GM21423 (cell line): ENCODE measurements around the gene ITGB4.
"Not testable (repeated sequence)": the region's sequence is repeated elsewhere in the genome, so short reads cannot be mapped to it uniquely, and the experiment has no call there.

Experiments used
- ATAC-seq: cut with Tn5 transposase; IDR thresholded peaks from one replicate; pipeline ENCODE4 v1.9.1; 2021; ENCODE audit warnings: mild to moderate bottlenecking, moderate library complexity; ENCODE audit not compliant: unreplicated experiment

The ITGB4 gene

DNA sequence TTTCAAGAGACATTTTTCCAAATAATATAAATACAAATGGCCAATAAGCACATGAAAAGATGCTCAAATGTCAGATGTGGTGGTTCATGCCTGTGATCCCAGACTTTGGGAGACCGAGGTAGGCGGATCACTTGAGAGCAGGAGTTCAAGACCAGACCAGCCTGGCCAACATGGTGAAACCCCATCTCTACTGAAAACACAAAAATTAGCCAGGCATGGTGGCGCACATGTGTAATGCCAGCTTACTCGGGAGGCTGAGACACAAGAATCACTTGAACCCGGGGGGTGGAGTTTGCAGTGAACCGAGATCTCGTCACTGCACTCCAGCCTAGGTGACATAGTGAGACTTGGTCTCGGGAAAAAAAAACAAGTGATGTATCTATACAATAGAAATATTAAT is 46.6 kb downstream of the ITGB4 start:
- no peak for ATAC-seq

DNA sequence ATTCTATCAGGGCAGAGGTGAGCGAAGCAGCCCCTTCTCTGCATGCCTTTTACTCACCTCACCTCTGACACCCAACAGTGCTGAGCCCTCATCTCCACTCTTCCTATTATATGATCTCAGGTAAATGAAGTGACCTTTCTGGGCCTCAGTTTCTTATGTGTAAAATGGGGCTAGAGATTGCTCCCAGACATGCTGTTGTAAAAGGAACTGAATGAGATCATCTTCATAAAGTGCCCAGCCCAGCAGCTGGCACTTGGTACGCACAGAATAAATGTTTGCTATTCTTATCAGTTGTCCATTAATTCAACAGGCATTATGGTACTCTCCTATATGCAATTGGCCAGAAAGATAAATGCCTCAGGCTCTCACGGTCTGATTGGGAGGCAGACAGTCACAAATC is 48.3 kb downstream of the ITGB4 start:
- no peak for ATAC-seq

DNA sequence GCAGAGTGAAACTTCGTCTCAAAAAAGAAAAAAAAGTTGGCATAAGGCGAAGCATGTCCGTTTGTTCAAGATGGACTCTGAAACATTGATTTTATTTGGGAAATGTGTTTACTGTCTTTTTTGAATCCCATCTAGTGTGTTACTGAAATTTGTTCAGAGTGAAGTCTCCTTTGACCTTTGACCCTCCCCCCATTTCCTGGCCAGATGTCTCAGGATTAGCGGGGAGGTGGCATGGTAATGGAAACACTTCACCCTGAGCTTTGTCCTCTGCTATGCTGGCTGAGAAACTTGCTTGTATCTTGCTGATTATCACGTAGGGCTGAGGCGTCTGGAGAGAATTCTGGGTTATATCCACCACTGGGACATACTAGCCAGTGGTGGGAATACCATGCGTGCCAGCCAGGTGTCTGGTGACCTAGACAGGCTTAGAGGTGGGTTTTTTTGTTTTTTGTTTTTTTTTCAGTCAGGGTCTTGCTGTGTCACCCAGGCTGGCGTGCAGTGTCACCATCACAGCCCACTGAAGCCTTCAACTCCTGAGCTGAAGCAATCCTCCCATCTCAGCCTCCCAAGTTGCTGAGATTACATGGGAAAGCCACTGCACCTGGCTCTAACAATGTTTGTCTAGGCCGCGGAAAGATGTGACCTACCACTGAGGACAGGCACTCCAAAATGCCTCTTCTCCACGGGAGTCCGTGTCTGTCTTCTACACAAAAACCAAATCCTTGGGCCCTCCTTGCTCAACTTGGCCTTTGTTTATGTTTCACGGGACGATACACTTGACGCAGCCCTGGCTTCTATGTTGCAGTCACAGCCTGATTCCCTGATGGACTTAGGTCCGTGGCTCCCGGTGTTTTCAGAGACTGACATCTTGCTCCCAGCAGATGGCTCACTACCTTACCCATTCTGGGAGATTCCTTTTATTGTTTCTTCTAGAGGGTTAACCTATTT is 50.3 kb downstream of the ITGB4 start:
- ATAC-seq: no peak

DNA sequence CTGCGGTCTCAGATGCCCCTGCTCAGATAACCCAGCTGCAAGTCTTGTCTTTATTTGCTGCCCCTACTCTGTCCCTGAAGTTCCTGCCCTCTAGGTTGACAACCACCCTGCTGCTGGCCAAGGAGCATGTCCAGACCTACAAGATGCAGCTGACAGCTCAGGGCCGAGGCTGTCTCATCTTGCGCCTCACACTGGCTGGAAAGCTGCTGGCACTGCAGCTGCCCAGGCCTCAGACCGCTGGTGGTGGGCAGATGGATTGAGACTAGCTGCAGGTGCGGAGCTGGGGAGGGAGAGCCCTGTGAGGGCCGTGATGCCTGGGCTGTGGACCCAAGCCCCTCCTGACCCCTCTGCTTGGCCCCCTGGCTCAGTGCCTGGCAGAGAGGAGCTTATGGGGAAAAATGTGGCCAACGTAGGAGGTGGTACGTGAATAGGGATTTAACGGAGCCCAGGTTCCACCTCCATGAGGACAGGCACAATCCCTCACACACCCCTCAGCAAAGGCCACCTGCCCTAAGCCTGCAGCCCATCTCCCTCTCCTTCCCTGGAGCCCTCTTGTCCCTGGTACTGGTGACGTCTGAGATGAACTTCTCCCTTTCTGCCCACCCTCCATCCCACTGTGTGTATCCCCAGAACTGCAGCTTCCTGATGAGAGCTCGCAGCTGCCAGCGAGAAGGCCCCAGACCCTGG is 52.0 kb downstream of the ITGB4 start:
- ATAC-seq: no peak

DNA sequence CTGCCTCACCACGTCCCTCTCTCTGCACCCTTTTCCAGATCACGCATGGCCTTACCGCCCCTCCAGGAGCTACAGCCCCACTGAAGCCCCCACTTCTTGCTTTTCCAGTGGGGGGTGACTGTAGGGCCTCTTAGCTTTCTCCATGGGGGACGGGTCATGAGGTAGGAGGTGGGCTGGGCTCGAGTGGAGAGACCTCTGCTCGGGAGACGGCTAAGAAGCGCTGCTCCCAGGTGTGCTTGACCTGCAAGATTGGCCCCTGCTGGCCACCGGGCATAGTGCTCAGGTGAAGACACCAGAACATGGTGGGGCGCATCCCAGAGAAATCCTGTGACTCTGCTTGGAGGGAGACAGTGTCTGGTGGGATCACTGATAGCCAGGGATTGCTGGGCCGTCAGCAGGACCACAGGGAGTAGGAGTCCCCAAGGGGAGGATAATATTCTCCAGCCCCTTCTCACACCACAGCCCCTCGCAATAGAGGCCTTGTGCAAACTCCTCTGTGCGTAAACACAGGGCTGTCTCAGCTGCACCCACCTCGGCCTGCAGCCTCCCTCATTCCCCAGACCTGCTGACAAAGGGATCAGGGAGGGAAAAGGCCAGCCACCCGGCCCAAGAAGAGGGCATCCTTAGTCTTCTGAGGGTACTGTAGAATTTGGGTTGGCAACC is 52.7 kb downstream of the ITGB4 start:
- ATAC-seq: no peak

DNA sequence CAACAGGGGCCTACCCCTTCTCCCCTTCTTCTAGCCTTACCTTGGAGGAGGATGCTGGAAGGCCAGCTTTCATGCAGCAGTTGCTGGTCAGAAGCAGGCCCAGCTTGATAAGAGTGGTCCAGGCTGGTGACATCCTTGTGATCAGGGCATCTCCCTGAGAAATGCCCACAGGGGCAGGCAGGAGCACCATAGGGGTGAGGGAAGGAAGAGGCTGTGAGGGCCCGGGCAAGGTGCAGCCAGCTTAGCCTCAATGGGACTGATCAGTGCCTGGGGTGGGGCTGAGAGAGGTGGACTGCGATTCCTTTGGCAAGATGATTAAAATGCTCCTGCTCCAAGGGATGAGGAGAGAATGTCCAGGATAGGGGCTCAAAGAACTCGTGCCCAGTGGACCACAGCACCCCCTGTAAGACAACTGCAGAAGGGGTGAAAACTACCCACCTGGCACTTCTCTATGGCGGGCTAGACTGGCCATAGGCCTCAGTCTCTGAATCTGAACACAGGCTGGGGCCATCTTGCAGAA is 53.3 kb downstream of the ITGB4 start:
- no peak for ATAC-seq

DNA sequence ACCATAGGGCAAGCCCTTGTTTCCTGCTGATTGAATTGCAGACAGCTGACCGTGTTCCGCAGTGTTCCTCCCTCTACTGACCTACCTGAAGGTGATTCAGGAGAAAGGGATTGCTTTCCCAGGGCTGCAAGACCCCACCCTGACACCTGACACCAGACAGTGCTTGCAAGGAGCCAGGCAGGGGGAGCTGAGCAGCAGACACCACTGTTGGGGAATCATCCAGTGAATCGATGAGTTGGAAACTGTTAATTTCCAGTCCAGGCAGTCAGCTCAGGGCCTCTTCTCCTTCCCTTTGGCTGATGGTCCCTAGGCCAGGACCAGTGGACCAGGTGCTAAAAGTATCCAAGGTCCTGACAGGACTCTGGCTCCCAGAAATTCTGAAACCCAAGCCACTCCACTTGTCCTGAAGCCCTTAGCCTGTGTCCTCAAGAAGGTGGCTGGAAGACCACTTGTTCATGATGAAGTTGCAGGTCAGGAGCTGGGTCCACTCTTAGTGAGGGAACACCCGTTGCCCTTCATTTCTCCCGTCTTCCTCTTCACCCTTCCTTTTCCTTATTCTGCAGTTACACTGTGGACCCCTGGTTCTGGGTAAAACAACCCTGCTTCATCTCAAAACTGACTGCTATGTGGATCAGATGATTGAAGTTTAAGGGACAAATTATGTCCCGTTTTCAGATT is 53.9 kb downstream of the ITGB4 start:
- ATAC-seq: no peak

DNA sequence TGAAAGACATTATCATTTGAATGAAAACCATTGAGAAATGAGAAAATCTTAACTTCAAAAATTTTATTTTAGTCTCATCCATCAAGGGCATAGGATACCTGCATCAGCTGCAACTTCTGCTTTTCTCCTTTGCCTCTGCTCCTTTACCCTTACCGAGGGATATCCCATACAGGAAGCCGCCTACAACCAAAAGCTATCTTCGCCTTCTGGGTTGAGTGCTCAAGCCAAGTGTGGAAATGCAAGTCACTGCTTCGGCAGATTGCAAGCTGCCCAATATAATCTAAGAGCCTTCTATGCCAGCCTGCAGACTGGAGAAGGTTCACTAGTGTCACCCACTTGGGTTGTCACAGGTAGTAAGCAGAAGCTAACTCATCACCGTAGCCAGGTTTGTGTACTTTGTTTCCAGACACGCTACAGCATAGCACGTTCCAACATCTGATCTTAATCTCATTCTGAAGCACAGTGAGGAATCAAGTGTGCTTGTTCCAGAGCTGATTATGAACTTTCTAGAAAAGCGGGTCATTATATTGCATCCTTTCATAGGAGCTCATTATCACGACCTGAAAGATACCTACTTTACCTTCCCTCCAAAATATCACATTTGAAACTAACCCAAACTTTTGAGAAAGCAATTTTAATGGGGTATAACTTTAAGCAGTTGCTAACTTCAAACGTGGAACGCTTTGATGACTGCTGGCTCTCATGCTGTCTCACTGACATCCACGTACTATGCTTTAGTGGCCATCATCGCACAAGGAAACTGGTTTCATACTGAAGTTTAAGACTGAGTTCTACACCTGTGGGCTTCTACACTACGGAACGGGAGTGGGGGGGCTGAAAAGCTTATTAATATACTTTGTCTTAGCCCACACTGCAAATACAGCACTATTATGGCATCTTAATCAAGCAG is 55.4 kb downstream of the ITGB4 start:
- no peak for ATAC-seq

DNA sequence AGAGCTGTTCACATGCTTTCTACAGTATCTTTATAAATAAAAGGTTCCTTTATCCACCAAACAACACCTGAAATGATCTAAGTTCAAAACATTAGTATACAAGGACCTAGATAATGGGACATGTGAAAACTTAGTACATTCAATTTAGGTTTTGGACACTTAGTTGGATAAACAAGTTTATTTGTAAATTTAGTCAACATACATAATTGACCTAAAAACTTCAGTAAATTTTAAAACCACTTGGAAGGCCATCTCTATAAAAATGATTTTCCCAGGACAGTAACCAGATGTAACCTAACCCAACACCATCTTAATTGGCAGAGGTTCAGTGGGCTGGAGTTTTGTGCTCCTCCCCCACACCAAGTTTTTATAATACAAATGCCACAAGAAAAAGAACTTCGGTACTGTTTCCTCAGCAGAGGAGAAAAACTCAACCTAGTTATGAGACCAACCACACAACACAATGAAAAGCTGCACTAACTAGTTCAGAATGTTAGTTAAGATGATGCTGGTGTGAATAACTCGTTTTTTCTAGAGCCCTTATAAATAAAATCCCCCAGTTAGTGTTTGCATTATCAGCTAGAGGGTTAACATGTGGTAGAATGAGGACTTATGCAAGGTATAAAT is 56.1 kb downstream of the ITGB4 start:
- no peak for ATAC-seq

DNA sequence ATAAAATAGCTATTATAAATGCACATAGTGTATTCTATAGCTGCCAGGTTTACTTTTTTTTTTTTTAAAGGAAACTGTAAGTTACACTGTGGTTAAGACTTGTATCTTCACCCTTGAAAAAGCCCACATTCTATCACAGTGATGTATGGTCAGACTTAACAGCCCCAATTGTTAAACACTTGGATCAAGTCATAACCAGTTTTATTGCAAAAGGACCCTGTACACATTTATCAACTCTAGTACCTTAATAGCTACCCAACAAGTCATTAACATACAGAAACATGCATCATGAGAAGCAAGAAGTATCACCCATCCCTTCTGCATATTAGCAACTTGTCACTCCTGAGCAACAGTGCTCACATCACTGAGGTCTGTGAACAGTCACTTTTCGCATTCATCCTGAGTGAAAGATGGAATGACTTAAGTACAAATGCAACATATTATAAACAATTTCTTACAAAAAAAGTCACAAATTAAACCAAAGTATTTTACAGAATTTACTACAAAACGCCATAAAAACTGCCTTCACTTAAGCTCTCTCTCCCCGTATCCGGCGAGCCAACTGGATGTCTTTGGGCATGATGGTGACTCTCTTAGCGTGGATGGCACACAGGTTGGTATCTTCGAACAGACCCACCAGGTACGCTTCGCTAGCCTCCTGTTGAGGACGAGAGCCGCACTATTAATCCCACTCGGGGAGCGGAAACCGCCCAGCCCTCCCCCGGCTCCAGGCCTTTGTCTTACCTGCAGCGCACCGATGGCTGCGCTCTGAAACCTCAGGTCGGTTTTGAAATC is 57.0 kb downstream of the ITGB4 start:
- not testable (repeated sequence) for ATAC-seq

DNA sequence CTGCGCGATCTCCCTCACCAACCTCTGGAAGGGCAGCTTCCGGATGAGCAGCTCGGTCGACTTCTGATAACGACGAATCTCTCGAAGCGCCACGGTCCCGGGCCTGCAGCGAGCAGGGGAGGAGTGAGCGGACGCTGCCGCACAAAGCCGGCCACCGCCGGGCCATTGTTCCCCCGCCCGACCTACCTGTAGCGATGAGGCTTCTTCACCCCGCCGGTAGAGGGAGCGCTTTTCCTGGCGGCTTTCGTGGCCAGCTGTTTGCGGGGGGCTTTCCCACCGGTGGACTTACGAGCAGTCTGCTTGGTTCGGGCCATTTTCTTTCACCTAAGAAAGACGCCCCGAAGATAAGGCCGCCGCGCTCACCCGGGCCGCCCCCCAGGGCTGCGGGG is 57.6 kb downstream of the ITGB4 start:
- ATAC-seq: peak; percentile 1

DNA sequence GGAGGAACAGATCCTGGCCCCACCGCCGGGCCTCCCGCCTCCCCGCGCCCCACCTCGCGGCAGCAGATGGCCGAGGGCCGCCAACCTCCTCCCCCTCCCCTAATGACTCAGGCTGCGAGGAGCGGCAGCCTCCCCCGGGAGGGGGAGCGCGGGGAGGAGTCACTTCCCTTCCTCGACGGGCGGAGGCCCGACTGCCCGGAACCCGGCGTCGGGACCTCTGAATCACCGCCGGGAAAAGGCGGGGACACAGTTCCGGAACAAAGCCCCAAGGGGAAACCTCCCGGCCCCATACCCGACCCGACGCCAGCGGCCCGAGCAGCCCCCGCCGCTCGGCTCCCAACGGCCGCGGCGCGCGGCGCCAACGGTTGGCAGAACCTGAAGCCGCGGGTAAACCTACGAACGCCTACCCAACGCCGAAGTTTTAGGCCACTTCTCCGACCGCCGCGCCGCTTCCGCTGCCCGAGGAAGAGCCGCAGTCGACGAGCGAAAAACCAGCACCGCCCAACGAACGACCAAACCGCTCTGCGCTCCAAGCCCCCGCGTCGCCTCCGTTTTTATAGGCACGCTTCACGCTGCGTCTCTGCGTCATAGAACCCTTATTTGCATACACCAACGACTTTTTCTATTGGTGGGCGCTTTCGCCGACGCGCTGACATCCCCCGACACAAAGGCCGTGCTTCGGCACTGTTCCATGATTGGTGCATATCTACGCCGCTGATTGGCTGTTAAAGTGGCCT is 58.2 kb downstream of the ITGB4 start:
- ATAC-seq: peak; percentile 62

DNA sequence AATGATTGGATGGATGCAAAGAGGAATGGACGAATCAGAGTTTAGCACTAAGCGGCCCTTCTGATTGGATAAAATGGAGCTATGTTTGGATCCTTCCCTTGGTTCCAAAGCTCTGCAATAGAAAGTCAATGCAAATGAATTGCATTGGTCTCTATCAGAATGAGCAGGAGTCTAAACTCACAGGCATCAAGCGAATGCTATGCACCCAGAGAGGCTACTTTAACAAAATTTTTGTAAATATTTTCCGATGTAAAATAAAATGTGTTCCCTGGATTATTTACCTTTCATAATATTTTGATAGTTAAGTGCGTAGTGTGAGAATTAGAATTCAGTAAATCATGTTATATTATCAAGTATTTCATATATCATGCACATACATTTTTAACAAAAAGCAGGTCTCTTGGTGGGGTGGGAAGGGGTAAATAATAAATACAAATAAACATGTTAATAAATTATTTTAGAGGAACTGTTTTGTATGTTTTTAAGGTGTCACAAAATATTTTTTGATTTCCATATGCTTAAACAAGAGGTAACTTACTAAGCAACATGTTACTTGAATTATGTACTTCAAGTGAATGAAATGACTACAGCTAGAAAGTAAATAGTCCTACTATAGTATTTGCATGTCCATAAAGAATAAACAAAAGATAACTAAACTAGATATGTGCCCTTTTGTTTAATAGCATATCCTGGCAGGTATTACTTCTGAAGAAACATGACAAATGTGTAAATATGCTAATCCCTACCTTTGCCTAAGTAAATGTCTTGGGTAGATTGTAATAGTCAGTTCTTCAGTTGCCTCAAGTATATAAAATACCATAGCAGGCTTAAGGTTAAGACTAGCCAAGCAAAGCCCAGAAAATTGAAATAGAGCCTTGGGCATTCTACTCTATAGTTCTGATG is 59.0 kb downstream of the ITGB4 start:
- ATAC-seq: no peak

DNA sequence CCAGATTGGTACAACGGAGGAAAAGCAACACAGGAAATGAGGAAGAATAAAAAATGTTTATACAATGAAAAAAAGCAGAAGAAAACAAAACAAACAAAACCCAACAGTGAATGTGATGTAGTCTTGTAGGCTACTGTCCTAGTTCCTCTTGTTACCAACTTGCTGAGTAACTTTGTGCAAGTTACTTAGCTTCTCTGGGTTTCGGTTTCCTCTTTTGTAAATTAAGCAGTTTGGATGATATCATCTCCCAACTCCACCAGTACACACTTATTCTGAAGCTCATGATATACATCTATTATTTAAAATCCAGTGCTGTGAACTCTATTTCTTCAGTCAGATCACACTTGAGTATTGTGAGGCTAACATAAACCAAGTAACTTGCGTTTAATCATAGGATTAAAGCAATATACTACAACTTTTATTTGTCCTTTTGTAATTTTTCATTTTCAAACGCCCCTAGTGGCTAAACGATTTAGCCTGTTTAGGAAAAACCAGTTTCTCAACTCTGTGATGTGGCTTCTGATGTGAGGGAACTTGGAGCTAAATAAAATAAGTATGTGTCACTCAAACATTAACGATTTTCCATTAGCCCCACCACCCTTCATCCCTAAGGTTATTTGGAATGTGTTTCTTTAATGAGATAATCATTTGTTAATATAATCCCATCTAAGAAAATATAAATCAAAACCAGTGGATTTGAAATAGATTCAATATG is 62.0 kb downstream of the ITGB4 start:
- ATAC-seq: no peak

DNA sequence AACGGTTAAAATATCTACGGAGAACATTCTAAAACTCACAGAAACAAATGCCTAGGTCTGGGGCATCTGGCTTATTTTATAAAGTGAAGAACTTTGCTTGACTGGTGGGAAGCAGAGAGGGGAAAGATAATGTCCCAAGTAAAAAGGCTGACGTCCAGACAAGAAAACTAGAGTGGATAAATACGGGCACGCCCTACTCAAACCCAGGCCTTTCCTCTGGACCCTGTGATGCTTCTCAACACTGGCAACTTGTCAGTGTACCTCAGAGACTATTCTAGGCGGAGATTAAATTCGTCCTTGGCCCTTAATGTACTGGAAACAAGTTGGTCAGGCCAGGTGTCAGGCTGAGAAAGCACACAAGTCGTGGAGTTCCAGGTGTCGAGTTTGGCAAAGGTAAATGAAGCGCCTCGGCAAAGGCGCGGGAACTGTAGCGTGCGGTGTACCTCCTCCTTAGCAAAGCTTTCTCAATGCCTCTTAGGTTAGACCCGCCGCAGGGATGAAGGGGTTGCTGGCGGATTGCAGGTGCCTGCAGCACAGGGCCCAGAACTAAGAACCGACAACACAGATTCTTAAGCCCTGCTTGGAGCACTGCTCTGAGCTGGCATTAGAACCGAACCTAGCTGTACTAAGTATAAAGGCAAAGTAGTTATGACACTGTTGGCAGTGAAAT is 62.7 kb downstream of the ITGB4 start:
- ATAC-seq: no peak
